H9 (cell line): Measurements from ENCODE around the gene AIF1. TPM values are rescaled to one million over a fixed set of nuclear protein-coding genes. Genes with fewer than 3 reads are reported as not detected.

Source experiments
- DNase-seq: peaks from one replicate; pipeline ENCODE4 v3.0.0-alpha.2; 2017
- H2AFZ ChIP-seq: one replicate; pipeline ENCODE4 v1.6.1; 2013; ENCODE audit warnings: mild to moderate bottlenecking, low read length, control low read depth, moderate library complexity
- H2AK5ac ChIP-seq: 2 replicates; pipeline ENCODE4 v1.6.1; 2013; ENCODE audit warnings: low read length, control low read depth, mixed read lengths; ENCODE audit not compliant: insufficient read length
- H2BK120ac ChIP-seq: one replicate; pipeline ENCODE4 v1.6.1; 2013; ENCODE audit warnings: low read depth, mild to moderate bottlenecking, low read length, control low read depth, inconsistent platforms; ENCODE audit not compliant: poor library complexity, severe bottlenecking
- H2BK12ac ChIP-seq: 2 replicates; pipeline ENCODE4 v1.6.1; 2013; ENCODE audit warnings: low read length, control low read depth, mixed read lengths, low read depth; ENCODE audit not compliant: insufficient read length
- H2BK15ac ChIP-seq: 2 replicates; pipeline ENCODE4 v1.6.1; 2013; ENCODE audit warnings: low read depth, low read length, control low read depth
- H2BK20ac ChIP-seq: one replicate; pipeline ENCODE4 v1.6.1; 2013; ENCODE audit warnings: low read depth, mild to moderate bottlenecking, low read length, control low read depth, inconsistent platforms; ENCODE audit not compliant: poor library complexity, severe bottlenecking
- H2BK5ac ChIP-seq: 2 replicates; pipeline ENCODE4 v1.6.1; 2013; ENCODE audit warnings: low read length, control low read depth, mixed read lengths; ENCODE audit not compliant: insufficient read length
- H3K14ac ChIP-seq: 2 replicates; pipeline ENCODE4 v1.6.1; 2013; ENCODE audit warnings: low read length, control low read depth; ENCODE audit not compliant: insufficient read depth
- H3K18ac ChIP-seq: 2 replicates; pipeline ENCODE4 v1.6.1; 2013; ENCODE audit warnings: low read depth, mild to moderate bottlenecking, mixed read lengths, low read length, control low read depth; ENCODE audit not compliant: insufficient read length
- H3K23ac ChIP-seq: 2 replicates; pipeline ENCODE4 v1.6.1; 2013; ENCODE audit warnings: low read length, control low read depth, mixed read lengths, low read depth; ENCODE audit not compliant: insufficient read length
- H3K23me2 ChIP-seq: 2 replicates; pipeline ENCODE4 v1.6.1; 2013; ENCODE audit warnings: low read depth, mild to moderate bottlenecking, mixed read lengths, low read length, control low read depth; ENCODE audit not compliant: insufficient read length, poor library complexity, severe bottlenecking
- H3K27ac ChIP-seq: 2 replicates; pipeline ENCODE4 v1.5.1; 2013; ENCODE audit warnings: low read length, control low read depth, mixed read lengths, low read depth; ENCODE audit not compliant: insufficient read length
- H3K27me3 ChIP-seq: 2 replicates; pipeline ENCODE4 v1.6.1; 2013; ENCODE audit warnings: low read length, control low read depth, inconsistent platforms; ENCODE audit not compliant: insufficient read depth
- H3K4ac ChIP-seq: 2 replicates; pipeline ENCODE4 v1.6.1; 2013; ENCODE audit warnings: low read depth, mild to moderate bottlenecking, control low read depth, inconsistent platforms, low read length, moderate library complexity
- H3K4me1 ChIP-seq: 2 replicates; pipeline ENCODE4 v1.6.1; 2013; ENCODE audit warnings: low read length, control low read depth, inconsistent platforms; ENCODE audit not compliant: insufficient read depth
- H3K4me2 ChIP-seq: 2 replicates; pipeline ENCODE4 v1.6.1; 2013; ENCODE audit warnings: low read length, control low read depth, mixed read lengths; ENCODE audit not compliant: insufficient read length, insufficient read depth
- H3K56ac ChIP-seq: 2 replicates; pipeline ENCODE4 v1.6.1; 2013; ENCODE audit warnings: low read depth, mild to moderate bottlenecking, mixed read lengths, low read length, control low read depth; ENCODE audit not compliant: insufficient read length
- H3K79me1 ChIP-seq: 2 replicates; pipeline ENCODE4 v1.6.1; 2013; ENCODE audit warnings: low read depth, mild to moderate bottlenecking, moderate library complexity, low read length, control low read depth, inconsistent platforms; ENCODE audit not compliant: insufficient read depth, poor library complexity, severe bottlenecking
- H3K79me2 ChIP-seq: 2 replicates; pipeline ENCODE4 v1.6.1; 2013; ENCODE audit warnings: low read length, control low read depth, inconsistent platforms; ENCODE audit not compliant: insufficient read depth
- H3K9ac ChIP-seq: 2 replicates; pipeline ENCODE4 v1.6.1; 2013; ENCODE audit warnings: low read length, control low read depth, mixed read lengths; ENCODE audit not compliant: insufficient read length; ENCODE audit errors: extremely low read depth
- H3K9me3 ChIP-seq: one replicate; pipeline ENCODE4 v1.6.1; 2013; ENCODE audit warnings: low read depth, low read length, inconsistent platforms; ENCODE audit not compliant: control insufficient read depth
- H3T11ph ChIP-seq: one replicate; pipeline ENCODE4 v1.6.1; 2013; ENCODE audit warnings: mild to moderate bottlenecking, low read length, control low read depth, inconsistent platforms
- H4K20me1 ChIP-seq: one replicate; pipeline ENCODE4 v1.6.1; 2013; ENCODE audit not compliant: control insufficient read depth, insufficient read length, insufficient read depth
- H4K5ac ChIP-seq: 2 replicates; pipeline ENCODE4 v1.6.1; 2013; ENCODE audit warnings: low read depth, mild to moderate bottlenecking, mixed read lengths, low read length, control low read depth; ENCODE audit not compliant: insufficient read length
- H4K8ac ChIP-seq: replicated peaks from 2 replicates; pipeline ENCODE4 v1.6.1; 2013; ENCODE audit warnings: low read length, control low read depth, mixed read lengths, low read depth; ENCODE audit not compliant: insufficient read length
- H4K91ac ChIP-seq: 2 replicates; pipeline ENCODE4 v1.6.1; 2013; ENCODE audit warnings: low read depth, mild to moderate bottlenecking, moderate library complexity, mixed read lengths, low read length, control low read depth; ENCODE audit not compliant: insufficient read length
- H3K27ac Mint-ChIP-seq, 3 experiments: 2 replicates in 2 of 3; 3 replicates in 1 of 3; pipeline ENCODE4 v1.8.0; 2020 to 2021; ENCODE audit warnings: mixed read lengths in 3 of 3, mild to moderate bottlenecking in 1 of 3, moderate library complexity in 1 of 3
- H3K27me3 Mint-ChIP-seq: 2 replicates; pipeline ENCODE4 v1.8.0; 2021; ENCODE audit warnings: low read depth, mild to moderate bottlenecking, moderate library complexity, mixed read lengths
- H3K36me3 Mint-ChIP-seq, 3 experiments: 2 replicates in 2 of 3; 3 replicates in 1 of 3; pipeline ENCODE4 v1.8.0; 2020 to 2021; ENCODE audit warnings: low read depth in 3 of 3, mixed read lengths in 3 of 3; ENCODE audit not compliant: insufficient read depth in 1 of 3
- H3K4me1 Mint-ChIP-seq, 2 experiments: 2 replicates each; pipeline ENCODE4 v1.8.0; 2020; ENCODE audit warnings: mixed read lengths in 2 of 2
- H3K4me3 Mint-ChIP-seq, 2 experiments: 2 replicates in 1 of 2; 3 replicates in 1 of 2; pipeline ENCODE4 v1.8.0; 2020 to 2021; ENCODE audit warnings: mild to moderate bottlenecking in 2 of 2, mixed read lengths in 2 of 2, moderate library complexity in 1 of 2
- H3K9me3 Mint-ChIP-seq, 2 experiments: 2 replicates in 1 of 2; 3 replicates in 1 of 2; pipeline ENCODE4 v1.8.0; 2020; ENCODE audit warnings: mild to moderate bottlenecking in 2 of 2, mixed read lengths in 2 of 2, moderate library complexity in 1 of 2
- CTCF ChIP-seq: fragments of 200-600 bp; sonication (generic); conservative IDR thresholded peaks from 3 replicates; pipeline ENCODE4 v1.8.0; 2021; ENCODE audit warnings: antibody characterized with exemption, mild to moderate bottlenecking
- WGBS: extraction: QIAGEN DNeasy Blood & Tissue Kit; methylation state at CpG from one replicate; pipeline ENCODE4 v1.1.7; 2013; ENCODE audit warnings: missing lambda C conversion rate, low lambda C conversion rate, mixed read lengths; ENCODE audit not compliant: insufficient read length; ENCODE audit errors: extremely low coverage; 5-methylcytosine and 5-hydroxymethylcytosine counted together
- total RNA-seq: library from RNA; stranded (reverse); gene quantifications from 2 replicates; pipeline ENCODE4 v1.2.1, GENCODE V29; 2021

AIF1 gene
- total RNA-seq, 1 experiment from 2014 or later = 4.2 TPM

- Histone ChIP-seq H2BK15ac (no peak overlapping the region), H3K4ac (no peak overlapping the region), H3K27me3 (no peaks in the 10 kb centered on the region), H3K23me2 (peaks cover 9% of the 10 kb centered on the region), H2AK5ac (no peak overlapping the region), H3K14ac (peak overlapping the region; percentile 85), H3K4me1 (peaks cover 2% of the 10 kb centered on the region; the same call in 1 of the 2 replicates), H4K91ac (no peak overlapping the region), H2BK20ac (no peak overlapping the region), H4K8ac (no peak overlapping the region), H4K5ac (no peak overlapping the region), H3K56ac (no peak overlapping the region), H3K9ac (peak overlapping the region; percentile 29), H2BK5ac (no peak overlapping the region), H3K79me1 (no peaks in the 10 kb centered on the region), H3K4me2 (peak overlapping the region; percentile 67), H2AFZ (no peak overlapping the region), H3K18ac (peak overlapping the region; percentile 77), H3K79me2 (no peaks in the 10 kb centered on the region), H3K27ac (no peak overlapping the region), H3K9me3 (no peaks in the 10 kb centered on the region), H2BK120ac (no peak overlapping the region), H3T11ph (no peak overlapping the region), H4K20me1 (no peaks in the 10 kb centered on the region), H2BK12ac (no peak overlapping the region), H3K23ac (no peak overlapping the region)
- Mint-ChIP-seq H3K27ac (peak overlapping the region; percentile 9 to 93 (median 23); a peak in 5 of 7 replicates), H3K4me3 (peak overlapping the region; percentile 84 to 94), H3K36me3 (no peaks in the 10 kb centered on the region), H3K9me3 (no peaks in the 10 kb centered on the region; a peak in 1 of 5 replicates), H3K4me1 (peaks cover 34 to 36% of the 10 kb centered on the region in 2 experiments), H3K27me3 (peaks cover 32% of the 10 kb centered on the region)
- no peak for TF ChIP-seq CTCF
- DNase-seq = no peak
- WGBS = no CpG with 5 or more reads among the region's 21 CpGs
Measured at GRCh38 chr6:31581434-31582229, 33.4 kb upstream of the AIF1 start.
